SU-DHL-6 (cell line): ENCODE measurements around the gene FREY1.

Source experiments
- H2AFZ ChIP-seq: fragments of 200-600 bp; sonication (generic); 2 replicates; pipeline ENCODE4 v1.6.1; 2014; ENCODE audit warnings: low read depth, mild to moderate bottlenecking, moderate library complexity, mixed read lengths, antibody characterized with exemption, low read length; ENCODE audit not compliant: severe bottlenecking
- H3F3A ChIP-seq: fragments of 200-600 bp; shearing (Covaris generic); 2 replicates; pipeline ENCODE4 v1.6.0; 2016; ENCODE audit warnings: antibody characterized with exemption, mild to moderate bottlenecking; ENCODE audit not compliant: insufficient read depth
- H3K27ac ChIP-seq: fragments of 200-600 bp; sonication (generic); 2 replicates; pipeline ENCODE4 v1.5.1; 2016; ENCODE audit warnings: low read depth, mild to moderate bottlenecking, low read length, moderate library complexity, mixed read lengths
- H3K27me3 ChIP-seq: fragments of 200-600 bp; sonication (generic), shearing (Covaris generic); 2 replicates; pipeline ENCODE4 v1.6.0; 2014; ENCODE audit warnings: mild to moderate bottlenecking, low read length
- H3K36me3 ChIP-seq: fragments of 200-600 bp; sonication (generic); 2 replicates; pipeline ENCODE4 v1.6.1; 2014; ENCODE audit warnings: mild to moderate bottlenecking, low read length, mixed read lengths
- H3K4me2 ChIP-seq: fragments of 300-600, 200-600 bp; shearing (Covaris generic), sonication (generic); 2 replicates; pipeline ENCODE4 v1.6.0; 2014; ENCODE audit warnings: low read length, low read depth, mild to moderate bottlenecking; ENCODE audit not compliant: poor library complexity, severe bottlenecking
- H3K4me3 ChIP-seq: fragments of 200-600 bp; sonication (generic); 2 replicates; pipeline ENCODE4 v1.5.1; 2014; ENCODE audit warnings: antibody characterized with exemption, low read length, mild to moderate bottlenecking, mixed read lengths; ENCODE audit not compliant: insufficient read depth, poor library complexity, severe bottlenecking
- H3K79me2 ChIP-seq: fragments of 200-600 bp; sonication (generic); 2 replicates; pipeline ENCODE4 v1.6.1; 2014; ENCODE audit warnings: mild to moderate bottlenecking, low read length, moderate library complexity; ENCODE audit not compliant: insufficient read depth
- H3K9ac ChIP-seq: fragments of 200-600 bp; sonication (generic); 2 replicates; pipeline ENCODE4 v1.7.0; 2014; ENCODE audit warnings: mild to moderate bottlenecking, low read length
- H3K9me2 ChIP-seq: fragments of 200-600 bp; sonication (generic); replicated peaks from 2 replicates; pipeline ENCODE4 v1.6.1; 2014; ENCODE audit warnings: low read length; ENCODE audit not compliant: insufficient read depth
- H3K9me3 ChIP-seq: fragments of 200-600 bp; sonication (generic); 2 replicates; pipeline ENCODE4 v1.6.1; 2014; ENCODE audit warnings: low read length, mixed read lengths; ENCODE audit not compliant: insufficient read depth
- H4K20me1 ChIP-seq: fragments of 200-600 bp; sonication (generic); 2 replicates; pipeline ENCODE4 v1.6.1; 2014; ENCODE audit warnings: low read depth, mild to moderate bottlenecking, antibody characterized with exemption, low read length, moderate library complexity, mixed read lengths
- CTCF ChIP-seq: fragments of 200-600 bp; sonication (generic); IDR thresholded peaks from one replicate; pipeline ENCODE4 v1.5.1; 2017; ENCODE audit warnings: antibody characterized with exemption, mild to moderate bottlenecking, low read length, moderate library complexity; ENCODE audit not compliant: insufficient read depth, poor library complexity, severe bottlenecking
- EZH2phosphoT487 ChIP-seq: fragments of 200-600 bp; sonication (generic), shearing (Covaris generic); conservative IDR thresholded peaks from 2 replicates; pipeline ENCODE4 v1.6.1; 2018; ENCODE audit warnings: mild to moderate bottlenecking, antibody characterized with exemption, low read length, moderate library complexity, mixed read lengths

FREY1 gene

DNA sequence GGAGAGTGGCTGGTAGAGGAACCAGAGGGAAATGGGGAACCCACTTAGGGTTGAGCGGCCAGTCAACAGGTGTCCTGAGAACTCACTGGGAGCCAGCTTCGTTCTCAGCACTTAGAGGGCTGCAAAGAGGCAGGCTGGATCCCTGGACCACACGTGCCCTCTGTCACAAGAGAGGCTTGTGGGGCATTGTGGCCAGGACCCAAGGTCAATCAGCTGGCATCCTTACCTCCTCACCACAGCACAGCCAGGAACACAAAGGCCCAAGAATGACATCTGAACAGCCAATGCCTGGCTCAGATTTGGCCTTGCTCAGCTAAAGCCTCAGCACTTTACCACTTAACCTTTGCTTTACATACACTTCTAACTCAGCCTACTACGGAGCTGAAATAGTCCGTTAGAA is 14.2 kb downstream of the FREY1 start:
- no peak for TF ChIP-seq CTCF
- no peak for TF ChIP-seq EZH2phosphoT487
- Histone ChIP-seq H3K4me2 (no peak overlapping the region), H3K79me2 (no peaks in the 10 kb centered on the region), H3K9me2 (no peaks in the 10 kb centered on the region), H3K4me3 (no peak overlapping the region), H4K20me1 (no peaks in the 10 kb centered on the region), H3K9ac (no peak overlapping the region), H3K36me3 (no peaks in the 10 kb centered on the region), H3K27ac (no peak overlapping the region), H3F3A (no peaks in the 10 kb centered on the region), H3K9me3 (no peaks in the 10 kb centered on the region), H3K27me3 (no peaks in the 10 kb centered on the region), H2AFZ (no peak overlapping the region)

DNA sequence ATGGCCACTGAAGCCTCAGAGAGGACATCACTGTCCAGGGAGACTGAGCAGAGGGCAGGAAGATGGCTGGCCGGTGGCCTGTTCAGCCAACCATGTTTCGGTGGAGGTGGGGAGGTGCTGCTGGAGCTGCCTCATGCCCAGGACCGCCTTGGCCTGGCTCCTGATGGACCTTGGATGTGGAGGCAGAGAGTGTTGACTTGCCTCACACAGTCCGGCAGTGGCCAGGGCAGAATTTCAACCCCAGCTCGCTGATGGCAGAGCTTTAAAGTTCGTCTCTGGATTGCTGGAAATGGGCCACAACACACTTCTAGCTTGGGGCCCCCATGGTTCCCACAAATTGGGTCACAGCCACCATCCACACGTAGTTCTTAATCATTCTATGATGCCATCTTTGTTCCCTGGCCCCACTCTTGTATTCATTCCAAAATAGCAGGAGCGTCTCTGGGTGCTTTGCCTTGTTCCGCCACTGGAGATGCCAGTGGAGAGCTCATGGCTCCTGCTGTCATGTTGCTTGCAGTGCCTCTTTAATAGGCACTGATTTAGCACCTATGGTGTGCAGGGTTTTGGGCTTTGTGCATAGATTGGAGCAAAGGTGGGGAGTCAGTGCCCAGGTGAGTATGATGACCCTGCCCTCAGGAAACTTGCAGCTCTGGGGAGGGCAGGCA is 16.1 kb downstream of the FREY1 start:
- no peak overlapping the region for H2AFZ ChIP-seq
- H3K9me2 ChIP-seq, result no peaks in the 10 kb centered on the region
- no peaks in the 10 kb centered on the region for H3K27me3 ChIP-seq
- TF ChIP-seq EZH2phosphoT487 (no peak), CTCF (no peak)
- H3K9me3 ChIP-seq, result no peaks in the 10 kb centered on the region
- no peak overlapping the region for H3K9ac ChIP-seq
- no peak overlapping the region for H3K4me3 ChIP-seq
- no peak overlapping the region for H3K27ac ChIP-seq
- H3F3A ChIP-seq, result no peaks in the 10 kb centered on the region
- H4K20me1 ChIP-seq, result no peaks in the 10 kb centered on the region
- H3K36me3 ChIP-seq, result no peaks in the 10 kb centered on the region
- H3K4me2 ChIP-seq, result no peak overlapping the region
- H3K79me2 ChIP-seq, result no peaks in the 10 kb centered on the region

- Histone ChIP-seq H3K79me2 (no peaks in the 10 kb centered on the region), H3K9ac (no peak overlapping the region), H3K4me3 (no peak overlapping the region), H3K9me2 (no peaks in the 10 kb centered on the region), H3K36me3 (no peaks in the 10 kb centered on the region), H3F3A (no peaks in the 10 kb centered on the region), H2AFZ (no peak overlapping the region), H3K4me2 (no peak overlapping the region), H3K9me3 (no peaks in the 10 kb centered on the region), H3K27ac (no peak overlapping the region), H4K20me1 (no peaks in the 10 kb centered on the region), H3K27me3 (no peaks in the 10 kb centered on the region)
- TF ChIP-seq CTCF (no peak), EZH2phosphoT487 (no peak)
These were observed 17.1 kb downstream of the FREY1 start for GRCh38 chr11:45889966-45890365.
